ENCODE data around the gene C15orf39. TPM values are rescaled to one million over a fixed set of nuclear protein-coding genes. Genes with fewer than 3 reads are reported as not detected.

Gene C15orf39
- total RNA-seq, 1 donor, result 54.0 TPM

- peaks cover 45% of the 10 kb centered on the region for H3K4me1 ChIP-seq (ENCODE audit: insufficient read depth, low read length)
Measured at GRCh38 chr15:75182187-75183131, 19.2 kb upstream of the C15orf39 start.

GRCh38 chr15:75185271-75186029 lies 16.2 kb upstream of the C15orf39 start:
- Histone ChIP-seq H3K4me3 (ENCODE audit: low read length) (no peak overlapping the region), H3K27me3 (ENCODE audit: insufficient read depth, low read length) (no peaks in the 10 kb centered on the region), H3K9me3 (ENCODE audit: low read depth, low read length) (no peaks in the 10 kb centered on the region), H3K4me1 (ENCODE audit: insufficient read depth, low read length) (peaks cover 21% of the 10 kb centered on the region)

More at GRCh38 chr15:75182187-75183131, 19.2 kb upstream of the C15orf39 start:
- Histone ChIP-seq H3K9me3 (ENCODE audit: low read depth, low read length) (no peaks in the 10 kb centered on the region), H3K4me3 (ENCODE audit: low read length) (no peak overlapping the region), H3K27me3 (ENCODE audit: insufficient read depth, low read length) (peaks cover 13% of the 10 kb centered on the region)

DNA sequence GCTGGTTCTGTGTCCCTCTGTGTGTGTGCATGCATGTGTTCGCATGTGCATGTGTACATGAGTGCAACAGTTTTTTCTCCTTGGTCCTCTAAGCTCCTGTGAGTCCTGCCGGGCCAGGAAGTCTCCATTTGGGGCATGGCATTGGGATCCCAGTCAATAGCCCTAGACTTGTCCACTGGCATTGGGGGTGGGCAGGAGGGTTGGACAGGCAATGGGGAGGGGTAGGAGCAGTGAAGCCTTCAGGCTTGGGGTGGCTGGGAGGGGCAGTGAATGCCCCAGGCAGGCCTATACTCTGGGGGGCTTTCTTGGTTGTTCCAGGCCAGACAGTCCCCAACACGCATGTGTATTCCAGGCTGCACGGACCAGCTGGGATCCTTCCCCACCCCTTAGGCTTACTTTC lies 15.6 kb upstream of the C15orf39 start:
- H3K4me3 ChIP-seq (ENCODE audit: low read length), result no peak overlapping the region
- H3K27me3 ChIP-seq (ENCODE audit: insufficient read depth, low read length), result no peaks in the 10 kb centered on the region
- H3K9me3 ChIP-seq (ENCODE audit: low read depth, low read length), result no peaks in the 10 kb centered on the region
- H3K4me1 ChIP-seq (ENCODE audit: insufficient read depth, low read length), result peaks cover 19% of the 10 kb centered on the region

DNA sequence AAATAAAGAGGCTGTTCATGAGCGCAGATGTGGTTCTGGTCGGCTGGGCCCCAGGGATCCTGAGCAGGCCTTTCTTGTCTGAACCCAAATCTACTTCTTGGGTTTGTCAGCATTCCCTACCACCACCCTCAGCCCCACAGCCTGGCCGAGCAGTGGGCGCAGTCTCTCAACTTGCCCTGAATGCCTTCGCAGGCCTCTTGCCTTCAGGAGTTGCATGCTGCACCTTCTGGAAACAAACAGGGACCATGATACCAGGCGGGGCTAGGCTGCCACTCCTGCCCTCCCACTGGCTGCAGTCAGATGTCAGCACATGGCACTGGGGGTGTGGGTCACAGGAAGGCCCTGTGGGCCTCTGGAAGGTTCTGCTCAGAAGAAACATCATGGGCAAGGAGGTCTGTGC lies 13.2 kb upstream of the C15orf39 start:
- no peak overlapping the region for H3K4me3 ChIP-seq (ENCODE audit: low read length)
- H3K27me3 ChIP-seq (ENCODE audit: insufficient read depth, low read length), result no peaks in the 10 kb centered on the region

DNA sequence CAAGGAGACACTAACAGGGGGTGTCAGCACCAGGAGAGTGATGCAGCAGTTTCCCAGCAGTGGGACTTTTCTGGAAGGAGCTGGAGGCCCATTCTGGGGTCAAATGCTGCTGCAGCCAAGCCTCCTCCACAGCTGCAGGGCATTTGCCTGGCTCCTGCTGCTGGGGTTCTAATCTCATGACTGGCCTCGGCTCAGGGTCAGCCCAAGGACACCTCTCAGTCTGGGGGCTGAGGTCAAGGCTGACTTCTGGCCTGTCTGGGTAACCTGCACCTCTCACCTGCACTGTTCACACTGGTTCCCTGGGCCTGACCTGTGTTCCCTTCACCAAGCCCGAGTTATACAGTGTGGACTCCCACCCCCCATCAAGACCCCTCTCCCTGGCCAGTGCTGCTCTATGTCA lies 10.4 kb upstream of the C15orf39 start:
- H3K4me3 ChIP-seq (ENCODE audit: low read length), result no peak overlapping the region
- peaks cover 10% of the 10 kb centered on the region for H3K4me1 ChIP-seq (ENCODE audit: insufficient read depth, low read length)
- no peaks in the 10 kb centered on the region for H3K9me3 ChIP-seq (ENCODE audit: low read depth, low read length)
- no peaks in the 10 kb centered on the region for H3K27me3 ChIP-seq (ENCODE audit: insufficient read depth, low read length)

More for the DNA sequence above, 13.2 kb upstream of the C15orf39 start:
- Histone ChIP-seq H3K4me1 (ENCODE audit: insufficient read depth, low read length) (peaks cover 13% of the 10 kb centered on the region), H3K9me3 (ENCODE audit: low read depth, low read length) (no peaks in the 10 kb centered on the region)

GRCh38 chr15:75192307-75192706 lies 9.4 kb upstream of the C15orf39 start:
- no peak overlapping the region for H3K4me3 ChIP-seq (ENCODE audit: low read length)
- no peaks in the 10 kb centered on the region for H3K27me3 ChIP-seq (ENCODE audit: insufficient read depth, low read length)
- H3K9me3 ChIP-seq (ENCODE audit: low read depth, low read length), result no peaks in the 10 kb centered on the region
- H3K4me1 ChIP-seq (ENCODE audit: insufficient read depth, low read length), result peaks cover 10% of the 10 kb centered on the region

GRCh38 chr15:75193272-75193671 lies 8.4 kb upstream of the C15orf39 start:
- no peak overlapping the region for H3K4me3 ChIP-seq (ENCODE audit: low read length)
- H3K27me3 ChIP-seq (ENCODE audit: insufficient read depth, low read length), result no peaks in the 10 kb centered on the region
- peaks cover 11% of the 10 kb centered on the region for H3K4me1 ChIP-seq (ENCODE audit: insufficient read depth, low read length)
- no peaks in the 10 kb centered on the region for H3K9me3 ChIP-seq (ENCODE audit: low read depth, low read length)

GRCh38 chr15:75193976-75194375 lies 7.7 kb upstream of the C15orf39 start:
- Histone ChIP-seq H3K27me3 (ENCODE audit: insufficient read depth, low read length) (no peaks in the 10 kb centered on the region), H3K4me1 (ENCODE audit: insufficient read depth, low read length) (peaks cover 18% of the 10 kb centered on the region), H3K9me3 (ENCODE audit: low read depth, low read length) (no peaks in the 10 kb centered on the region), H3K4me3 (ENCODE audit: low read length) (no peak overlapping the region)

DNA sequence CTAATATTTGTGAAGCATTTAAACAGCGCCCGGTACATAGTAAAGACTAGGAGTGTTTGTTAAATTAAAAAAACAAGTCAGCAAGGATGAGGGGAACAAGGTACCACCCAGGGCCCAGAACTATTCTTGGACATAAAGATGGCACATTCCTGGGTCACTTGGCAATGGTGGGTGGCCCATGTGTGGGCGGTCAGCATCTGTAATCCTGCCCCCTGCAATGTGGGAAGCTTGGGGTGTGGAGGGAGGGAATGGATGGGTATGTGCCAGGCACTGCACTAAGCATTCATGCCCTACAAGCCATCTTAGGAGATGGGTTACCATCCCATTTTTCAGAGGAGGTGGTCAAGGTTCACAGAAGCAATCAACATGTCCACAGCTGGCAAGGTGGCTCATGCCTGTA lies 7.3 kb upstream of the C15orf39 start:
- Histone ChIP-seq H3K27me3 (ENCODE audit: insufficient read depth, low read length) (no peaks in the 10 kb centered on the region), H3K4me3 (ENCODE audit: low read length) (no peak overlapping the region), H3K4me1 (ENCODE audit: insufficient read depth, low read length) (peaks cover 22% of the 10 kb centered on the region), H3K9me3 (ENCODE audit: low read depth, low read length) (no peaks in the 10 kb centered on the region)

- H3K9me3 ChIP-seq (ENCODE audit: low read depth, low read length), result no peaks in the 10 kb centered on the region
- no peaks in the 10 kb centered on the region for H3K27me3 ChIP-seq (ENCODE audit: insufficient read depth, low read length)
- H3K4me1 ChIP-seq (ENCODE audit: insufficient read depth, low read length), result peaks cover 30% of the 10 kb centered on the region
- no peak overlapping the region for H3K4me3 ChIP-seq (ENCODE audit: low read length)
Measured at GRCh38 chr15:75195122-75195765, 6.4 kb upstream of the C15orf39 start.

DNA sequence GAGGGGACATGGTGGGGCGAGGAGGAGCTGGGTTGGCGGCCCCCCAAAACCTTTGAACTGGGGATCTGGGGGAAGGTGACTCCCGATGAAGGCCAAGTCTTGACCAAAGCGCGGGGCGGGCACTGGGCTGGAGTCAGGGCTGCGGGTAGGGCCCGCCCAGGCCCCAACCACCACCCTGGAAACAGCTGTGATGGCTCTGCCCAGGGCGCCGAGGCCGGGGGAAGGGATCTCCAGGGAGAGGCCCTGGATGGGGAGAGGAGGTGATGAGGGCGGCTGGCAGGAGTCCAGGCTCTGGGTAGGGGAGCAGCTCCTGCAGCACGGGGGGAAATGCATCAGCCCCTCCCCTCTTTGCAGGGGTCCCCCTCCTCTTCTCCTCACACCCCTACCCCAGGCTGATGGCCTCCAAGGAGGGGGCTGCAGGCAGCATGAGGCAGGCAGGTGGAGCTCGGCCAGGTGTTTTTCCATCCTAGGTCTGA lies 5.9 kb upstream of the C15orf39 start:
- Histone ChIP-seq H3K27me3 (ENCODE audit: insufficient read depth, low read length) (no peaks in the 10 kb centered on the region), H3K4me3 (ENCODE audit: low read length) (no peak overlapping the region), H3K9me3 (ENCODE audit: low read depth, low read length) (no peaks in the 10 kb centered on the region), H3K4me1 (ENCODE audit: insufficient read depth, low read length) (peaks cover 35% of the 10 kb centered on the region)

- Histone ChIP-seq H3K4me1 (ENCODE audit: insufficient read depth, low read length) (peaks cover 42% of the 10 kb centered on the region), H3K4me3 (ENCODE audit: low read length) (no peak overlapping the region), H3K27me3 (ENCODE audit: insufficient read depth, low read length) (no peaks in the 10 kb centered on the region), H3K9me3 (ENCODE audit: low read depth, low read length) (no peaks in the 10 kb centered on the region)
Measured at GRCh38 chr15:75197062-75197630, 4.5 kb upstream of the C15orf39 start.

- no peaks in the 10 kb centered on the region for H3K9me3 ChIP-seq (ENCODE audit: low read depth, low read length)
- no peaks in the 10 kb centered on the region for H3K27me3 ChIP-seq (ENCODE audit: insufficient read depth, low read length)
- peaks cover 52% of the 10 kb centered on the region for H3K4me1 ChIP-seq (ENCODE audit: insufficient read depth, low read length)
- no peak overlapping the region for H3K4me3 ChIP-seq (ENCODE audit: low read length)
Measured at GRCh38 chr15:75198560-75199356, 2.9 kb upstream of the C15orf39 start.

GRCh38 chr15:75199357-75199940 lies 2.2 kb upstream of the C15orf39 start:
- H3K27me3 ChIP-seq (ENCODE audit: insufficient read depth, low read length), result no peaks in the 10 kb centered on the region
- no peaks in the 10 kb centered on the region for H3K9me3 ChIP-seq (ENCODE audit: low read depth, low read length)
- peaks cover 59% of the 10 kb centered on the region for H3K4me1 ChIP-seq (ENCODE audit: insufficient read depth, low read length)
- H3K4me3 ChIP-seq (ENCODE audit: low read length), result no peak overlapping the region

Data from mononuclear cell (primary cell).